Femur (tissue), 1 donor: Measurements from ENCODE around the gene CORO6.
"Not testable (repeated sequence)": the region's sequence is repeated elsewhere in the genome, so short reads cannot be mapped to it uniquely, and the experiment has no call there.

Experiments
- DNase-seq: peaks from one replicate; pipeline ENCODE4 v3.0.0-alpha.2; 2017

CORO6 gene

GRCh38 chr17:29622337-29623282, at the start of gene CORO6:
CORO6 (minus strand) TSS chr17:29622912; CDS start chr17:29621421, 1,491 bp downstream.
- peak; percentile 76 for DNase-seq

- no peak for DNase-seq
Measured at GRCh38 chr17:29671661-29672060, 48.9 kb upstream of the CORO6 start.

GRCh38 chr17:29669266-29669665, 46.6 kb upstream of the CORO6 start:
- DNase-seq, result no peak

- no peak for DNase-seq
Measured at GRCh38 chr17:29667969-29668368, 45.3 kb upstream of the CORO6 start.

DNA sequence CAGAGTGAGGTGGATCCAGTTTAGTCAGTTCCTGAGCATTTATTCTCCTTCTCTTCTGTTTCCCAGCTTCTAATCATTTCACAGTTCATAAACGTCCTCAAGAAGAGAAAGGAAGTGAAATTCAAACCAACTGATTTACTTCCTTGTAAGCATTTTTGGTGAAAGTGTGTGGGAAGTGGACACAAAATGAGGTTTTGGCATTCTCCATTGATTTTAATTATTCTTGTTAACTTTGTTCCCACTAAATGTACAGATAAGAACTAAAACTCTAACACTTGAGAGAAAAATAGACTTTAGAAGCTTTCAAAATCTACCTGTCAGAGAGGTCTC, 42.7 kb upstream of the CORO6 start:
- no peak for DNase-seq

DNA sequence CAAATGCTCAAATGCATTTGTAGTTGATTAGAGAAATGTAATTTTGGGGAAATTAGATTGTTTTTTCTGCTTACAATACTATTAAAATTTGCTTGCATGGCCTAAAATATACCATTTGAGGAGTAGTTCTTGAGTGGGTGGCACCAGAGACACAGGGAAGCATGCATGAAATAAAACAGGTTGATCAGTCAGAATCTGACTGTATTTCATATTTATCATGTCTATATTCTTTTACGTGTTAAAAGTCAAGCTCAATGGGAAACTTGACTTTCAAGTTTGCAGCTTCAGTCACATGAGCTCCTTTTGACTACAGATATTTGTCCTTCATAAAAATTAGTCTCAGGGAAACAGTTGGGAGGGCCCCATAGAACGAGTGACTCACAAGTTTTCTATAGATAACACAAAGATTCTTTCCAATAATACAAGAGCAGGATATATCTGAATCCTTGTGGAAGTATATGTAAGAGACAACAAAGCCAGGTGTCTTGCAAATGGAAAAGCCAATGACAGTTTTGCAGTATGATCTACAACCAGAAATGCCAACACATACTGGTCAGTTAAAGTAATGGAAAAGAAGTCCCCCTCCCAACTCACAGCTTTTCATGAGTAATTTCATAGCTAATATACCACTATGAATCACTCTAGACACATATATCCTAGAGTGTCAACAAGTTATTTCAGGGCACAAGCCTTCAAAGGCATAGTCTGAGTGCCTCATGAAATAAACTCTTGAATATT, 42.2 kb upstream of the CORO6 start:
- DNase-seq, result no peak

DNA sequence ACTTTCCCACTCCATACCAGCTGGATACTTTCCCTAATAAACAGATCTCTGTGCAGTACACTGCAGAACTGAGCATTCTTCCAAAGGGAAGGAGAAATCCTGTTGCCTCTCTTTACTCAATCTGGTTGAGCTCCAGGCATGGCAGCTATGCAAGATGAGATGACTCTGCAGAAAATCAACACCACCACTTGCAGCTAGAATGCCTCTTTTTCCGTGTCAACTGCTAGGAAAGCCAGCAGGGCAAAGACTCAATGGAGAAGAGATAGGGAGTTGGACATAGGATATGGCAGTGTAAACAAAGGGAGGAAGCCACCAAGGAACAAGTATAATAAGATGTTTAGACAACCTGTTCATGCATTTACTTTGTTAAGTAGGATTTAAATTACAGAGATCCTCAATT, 40.4 kb upstream of the CORO6 start:
- DNase-seq, result no peak

DNA sequence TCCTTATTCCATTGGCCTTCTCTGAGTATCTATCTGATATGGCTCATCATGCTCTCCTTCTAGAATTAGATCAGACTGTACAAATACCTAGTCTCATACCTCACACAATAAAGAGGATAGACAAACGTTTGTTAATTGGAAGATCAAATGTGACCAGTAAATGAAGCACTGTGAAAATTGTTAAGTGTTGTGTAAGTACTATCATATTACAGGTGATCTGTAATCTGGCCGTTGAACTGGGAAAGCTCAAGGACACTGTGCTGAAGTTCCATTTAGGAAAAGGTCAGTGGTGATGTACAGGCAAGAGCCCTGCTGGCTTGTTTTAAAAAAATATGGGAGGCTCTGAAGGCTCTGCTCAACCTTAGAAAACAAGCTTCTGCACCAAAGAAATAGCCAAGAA, 38.5 kb upstream of the CORO6 start:
- DNase-seq, result no peak

DNA sequence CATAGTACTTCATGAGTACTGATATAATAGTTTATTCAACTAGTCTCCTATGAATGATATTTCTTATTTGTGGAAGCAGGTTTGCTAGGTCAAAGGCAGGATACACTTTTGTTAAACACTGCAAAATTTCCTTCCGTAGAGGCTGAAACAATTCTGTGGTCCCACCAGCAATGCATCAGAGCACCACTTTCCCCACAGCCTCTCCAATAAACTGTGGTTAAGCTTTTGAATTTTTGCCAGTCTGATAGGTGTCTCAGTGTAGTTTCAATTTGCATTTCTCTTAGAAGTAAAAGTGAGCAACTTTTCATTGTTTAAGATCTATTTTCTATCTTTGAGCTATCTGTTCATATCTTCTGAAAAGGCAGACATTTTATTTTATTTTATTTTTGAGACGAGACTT, 36.4 kb upstream of the CORO6 start:
- no peak for DNase-seq

GRCh38 chr17:29655323-29655722, 32.6 kb upstream of the CORO6 start:
- no peak for DNase-seq

DNA sequence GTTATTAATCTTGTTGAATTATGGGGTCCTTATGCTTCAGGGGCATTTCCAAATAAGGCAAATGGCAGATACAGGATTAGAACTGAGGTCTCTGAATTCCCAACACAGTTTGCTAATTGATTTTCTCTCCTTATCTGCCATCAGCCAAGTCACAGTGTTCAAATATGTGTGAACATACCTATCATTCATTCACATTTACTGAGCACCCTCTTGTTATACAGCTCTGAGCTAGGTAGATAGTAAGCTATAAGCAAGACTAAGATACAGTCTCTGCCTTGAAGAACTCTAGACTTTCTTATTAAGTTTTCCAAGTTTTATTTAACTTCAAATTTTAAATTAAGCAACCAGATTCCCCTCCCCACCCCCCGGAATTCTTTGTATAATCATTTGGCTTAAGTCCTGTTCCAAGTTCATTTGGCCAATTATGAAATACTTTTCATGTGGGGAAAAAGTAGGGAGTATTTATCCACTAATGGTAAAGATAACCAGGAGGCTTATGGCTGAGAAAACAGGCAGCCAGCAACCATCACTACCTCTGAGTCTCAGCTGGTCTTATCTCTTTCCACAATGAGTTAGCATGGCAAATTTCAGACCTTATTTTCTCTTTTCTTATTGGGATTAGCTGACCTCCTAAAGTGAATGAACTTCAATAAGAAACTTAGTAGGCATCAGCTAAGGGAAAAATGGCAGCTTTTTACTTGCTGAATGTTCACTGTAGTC, 31.4 kb upstream of the CORO6 start:
- DNase-seq, result no peak

GRCh38 chr17:29652976-29653375, 30.3 kb upstream of the CORO6 start:
- DNase-seq, result no peak

DNA sequence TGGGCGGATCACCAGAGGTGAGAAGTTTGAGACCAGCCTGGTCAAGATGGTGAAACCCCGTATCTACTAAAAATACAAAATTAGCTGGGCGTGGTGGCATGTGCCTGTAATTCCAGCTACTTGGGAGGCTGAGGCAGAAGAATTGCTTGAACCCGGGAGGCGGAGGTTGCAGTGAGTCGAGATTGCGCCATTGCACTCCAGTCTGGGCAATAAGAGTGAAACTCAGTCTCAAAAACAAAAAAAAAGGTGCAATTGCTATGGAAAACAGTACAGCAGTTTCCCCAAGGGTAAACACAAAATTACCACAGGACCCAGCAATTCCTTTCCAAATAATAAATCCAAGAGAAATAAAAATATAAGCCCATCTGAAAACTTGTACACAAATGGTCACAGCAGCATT, 29.2 kb upstream of the CORO6 start:
- DNase-seq, result not testable (repeated sequence)

- no peak for DNase-seq
Measured at GRCh38 chr17:29650396-29650795, 27.7 kb upstream of the CORO6 start.

DNA sequence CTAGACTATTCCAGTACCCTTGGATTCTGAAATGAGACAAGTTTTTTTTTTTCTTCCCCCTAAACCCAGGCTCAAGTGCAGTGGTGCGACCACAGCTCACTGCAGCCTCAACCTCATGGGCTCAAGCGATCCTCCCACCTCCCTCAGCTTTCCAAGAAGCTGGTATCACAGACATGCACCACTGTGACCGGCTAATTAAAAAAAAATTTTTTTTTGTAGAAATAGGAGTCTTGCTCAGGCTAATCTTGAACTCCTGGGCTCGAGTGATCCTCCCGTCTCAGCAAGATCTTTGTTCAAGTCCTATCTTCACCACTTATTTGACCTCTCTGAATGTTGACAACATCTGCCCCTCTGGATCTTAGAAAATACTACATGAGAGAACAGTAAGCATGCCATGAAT, 26.6 kb upstream of the CORO6 start:
- no peak for DNase-seq

- no peak for DNase-seq
Measured at GRCh38 chr17:29648005-29648404, 25.3 kb upstream of the CORO6 start.

DNA sequence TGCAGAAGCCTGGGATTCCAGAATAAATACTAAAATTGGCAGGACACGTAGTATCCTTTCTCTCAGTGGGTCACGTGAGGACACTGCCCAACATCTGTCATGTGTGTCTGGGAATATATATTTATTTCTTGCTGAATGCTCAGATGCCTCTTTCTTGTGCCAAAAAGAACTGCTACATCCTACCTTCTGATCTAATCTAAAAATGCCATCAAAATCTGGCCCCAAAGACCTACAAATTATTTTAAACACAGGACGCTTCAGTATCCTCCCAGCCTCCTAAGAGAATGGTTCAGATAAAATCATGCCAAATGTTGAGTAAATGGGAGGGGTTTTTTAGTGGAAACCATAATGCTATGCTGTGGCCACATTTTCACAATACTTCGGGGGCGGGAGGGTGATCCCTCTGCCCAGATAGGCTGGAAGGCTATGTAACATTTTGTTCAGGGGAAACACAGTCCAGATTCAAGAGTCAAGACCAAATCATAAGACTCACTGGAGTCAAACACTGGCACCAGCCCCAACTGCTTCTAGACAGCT, 22.9 kb upstream of the CORO6 start:
- peak; percentile 69 for DNase-seq

DNA sequence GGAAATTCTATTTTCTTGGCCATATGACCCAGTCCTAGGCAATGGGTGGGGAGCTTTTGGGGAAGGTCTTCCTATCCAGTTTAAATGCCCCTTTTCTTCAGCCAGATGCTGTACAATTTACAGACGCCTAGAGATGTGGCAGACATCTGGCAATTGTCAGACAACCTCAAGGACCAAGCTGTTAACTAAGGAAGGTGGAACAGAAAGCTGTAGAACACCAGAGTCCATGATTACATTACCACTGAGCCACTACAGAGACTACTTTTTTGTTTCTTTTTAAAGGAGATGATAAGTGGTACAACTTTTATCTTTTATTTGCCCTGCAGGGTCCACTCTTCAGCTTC, 21.1 kb upstream of the CORO6 start:
- no peak for DNase-seq

DNA sequence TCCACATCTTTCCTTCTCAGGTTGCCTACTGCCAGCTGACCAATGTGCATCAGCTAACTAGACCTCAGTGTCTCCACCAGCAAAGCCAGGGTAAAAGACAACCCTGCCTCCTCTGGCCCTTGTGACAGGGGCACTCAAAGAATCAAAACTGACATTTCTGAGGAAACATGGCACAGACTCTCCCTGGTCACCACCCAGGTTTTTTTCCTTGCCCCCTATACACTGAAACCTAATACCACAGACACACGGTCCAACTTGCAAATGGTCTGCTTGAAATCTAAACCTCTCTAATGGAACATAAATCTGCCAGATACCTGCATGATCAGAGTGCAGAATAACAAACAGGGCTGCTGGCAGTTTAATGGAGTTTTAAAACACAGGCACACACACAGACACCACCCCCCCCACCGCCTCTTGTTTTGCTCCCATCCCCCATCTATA, 19.5 kb upstream of the CORO6 start:
- DNase-seq, result no peak

- no peak for DNase-seq
Measured at GRCh38 chr17:29640981-29641642, 18.4 kb upstream of the CORO6 start.

GRCh38 chr17:29640413-29640812, 17.7 kb upstream of the CORO6 start:
- no peak for DNase-seq

- DNase-seq, result no peak
Measured at GRCh38 chr17:29633886-29634285, 11.2 kb upstream of the CORO6 start.
